ENCODE results near the gene PDLIM4. TPM values are rescaled to one million over a fixed set of nuclear protein-coding genes. Genes with fewer than 3 reads are reported as not detected.

The PDLIM4 gene
- total RNA-seq, 1 experiment from 2014 or later, result 7.6 TPM

GRCh38 chr5:132295505-132296411, 38.3 kb downstream of the PDLIM4 start:
- no peak overlapping the region for H4K5ac ChIP-seq (ENCODE audit: insufficient read length, low read depth, low read length)
- no peak overlapping the region for H3K27ac ChIP-seq (ENCODE audit: insufficient read length, low read depth, low read length)
- H2AFZ ChIP-seq (ENCODE audit: low read length), result no peak overlapping the region
- no peak overlapping the region for H3K9ac ChIP-seq (ENCODE audit: extremely low read depth, insufficient read length, low read length)
- H2AK5ac ChIP-seq (ENCODE audit: insufficient read length, low read length), result no peak overlapping the region
- no peak overlapping the region for H3T11ph ChIP-seq (ENCODE audit: low read length)
- no peaks in the 10 kb centered on the region for H3K4me1 ChIP-seq (ENCODE audit: insufficient read depth, low read length)
- no peak overlapping the region for H2BK15ac ChIP-seq (ENCODE audit: low read depth, low read length)
- H3K18ac ChIP-seq (ENCODE audit: insufficient read length, low read depth, low read length), result no peak overlapping the region
- H3K27me3 Mint-ChIP-seq (ENCODE audit: low read depth), result peaks cover 26% of the 10 kb centered on the region
- H3K14ac ChIP-seq (ENCODE audit: insufficient read depth, low read length), result no peak overlapping the region
- no peak overlapping the region for H3K27ac Mint-ChIP-seq
- no peak overlapping the region for H3K56ac ChIP-seq (ENCODE audit: insufficient read length, low read depth, low read length)
- no peak overlapping the region for H2BK5ac ChIP-seq (ENCODE audit: insufficient read length, low read length)
- DNase-seq, result no peak
- no peak overlapping the region for H3K23ac ChIP-seq (ENCODE audit: insufficient read length, low read depth, low read length)
- no peak overlapping the region for H2BK120ac ChIP-seq (ENCODE audit: low read depth, low read length, poor library complexity, severe bottlenecking)
- no peaks in the 10 kb centered on the region for H3K9me3 ChIP-seq (ENCODE audit: control insufficient read depth, low read depth, low read length)
- H2BK20ac ChIP-seq (ENCODE audit: low read depth, low read length, poor library complexity, severe bottlenecking), result no peak overlapping the region
- TF ChIP-seq CTCF (conservative IDR thresholded peaks at IDR 0.05), result no peak
- no peak overlapping the region for H4K8ac ChIP-seq (replicated peaks; ENCODE audit: insufficient read length, low read depth, low read length)
- no peak overlapping the region for H3K4ac ChIP-seq (ENCODE audit: low read depth, low read length)
- peaks cover 20% of the 10 kb centered on the region in 2 experiments for H3K4me1 Mint-ChIP-seq
- peak overlapping the region; percentile 80 for H3K4me2 ChIP-seq (ENCODE audit: insufficient read depth, insufficient read length, low read length)
- no peak overlapping the region for H4K91ac ChIP-seq (ENCODE audit: insufficient read length, low read depth, low read length)
- no peak overlapping the region for H2BK12ac ChIP-seq (ENCODE audit: insufficient read length, low read depth, low read length)
- no peaks in the 10 kb centered on the region for H3K36me3 Mint-ChIP-seq (ENCODE audit: insufficient read depth in 1 of 3, low read depth in 3 of 3)
- no peaks in the 10 kb centered on the region for H3K79me2 ChIP-seq (ENCODE audit: insufficient read depth, low read length)
- peak overlapping the region; percentile 78 to 91 for H3K4me3 Mint-ChIP-seq
- WGBS (ENCODE audit: extremely low coverage, insufficient read length, low lambda C conversion rate), result no CpG with 5 or more reads among the region's 8 CpGs
- no peaks in the 10 kb centered on the region for H3K79me1 ChIP-seq (ENCODE audit: insufficient read depth, low read depth, low read length, poor library complexity, severe bottlenecking)
- no peaks in the 10 kb centered on the region; a peak in 1 of 5 replicates for H3K9me3 Mint-ChIP-seq
- H3K23me2 ChIP-seq (ENCODE audit: insufficient read length, low read depth, low read length, poor library complexity, severe bottlenecking), result peaks cover 18% of the 10 kb centered on the region
- H3K27me3 ChIP-seq (ENCODE audit: insufficient read depth, low read length), result peaks cover 3% of the 10 kb centered on the region; the same call in 1 of the 2 replicates
- no peaks in the 10 kb centered on the region for H4K20me1 ChIP-seq (ENCODE audit: control insufficient read depth, insufficient read depth, insufficient read length)

Measured in H9 (cell line).